DMS53 treated with DMSO at 0.1 percent for 48 hours (cell line): ENCODE data around the gene TRMT44.
"Not testable (repeated sequence)": the region's sequence is repeated elsewhere in the genome, so short reads cannot be mapped to it uniquely, and the experiment has no call there.

Source experiments
- DNase-seq: peaks from one replicate; lab custom pipeline; 2025; ENCODE audit not compliant: unreplicated experiment; lab: John Stamatoyannopoulos, UW

Gene TRMT44

DNA sequence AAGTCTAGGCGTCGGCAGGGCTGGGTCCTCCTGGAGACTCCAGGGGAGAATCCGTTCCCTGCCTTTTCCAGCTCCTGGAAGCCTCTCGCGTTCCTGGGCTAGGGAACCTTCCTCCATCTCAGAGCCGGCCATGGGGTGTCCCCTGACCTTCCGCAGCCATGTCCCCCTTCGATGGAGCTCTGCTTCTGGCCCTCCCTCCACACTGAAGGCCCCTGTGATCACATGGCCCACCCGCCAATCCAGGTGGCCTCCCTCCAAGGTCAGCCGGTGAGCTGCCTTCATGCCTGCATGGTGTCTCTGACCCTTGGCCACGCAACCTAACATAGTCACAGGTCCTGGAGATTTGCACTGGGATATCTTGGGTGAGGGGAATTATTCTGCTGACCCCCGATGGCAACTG lies 69.6 kb downstream of the TRMT44 start:
- DNase-seq = no peak

DNA sequence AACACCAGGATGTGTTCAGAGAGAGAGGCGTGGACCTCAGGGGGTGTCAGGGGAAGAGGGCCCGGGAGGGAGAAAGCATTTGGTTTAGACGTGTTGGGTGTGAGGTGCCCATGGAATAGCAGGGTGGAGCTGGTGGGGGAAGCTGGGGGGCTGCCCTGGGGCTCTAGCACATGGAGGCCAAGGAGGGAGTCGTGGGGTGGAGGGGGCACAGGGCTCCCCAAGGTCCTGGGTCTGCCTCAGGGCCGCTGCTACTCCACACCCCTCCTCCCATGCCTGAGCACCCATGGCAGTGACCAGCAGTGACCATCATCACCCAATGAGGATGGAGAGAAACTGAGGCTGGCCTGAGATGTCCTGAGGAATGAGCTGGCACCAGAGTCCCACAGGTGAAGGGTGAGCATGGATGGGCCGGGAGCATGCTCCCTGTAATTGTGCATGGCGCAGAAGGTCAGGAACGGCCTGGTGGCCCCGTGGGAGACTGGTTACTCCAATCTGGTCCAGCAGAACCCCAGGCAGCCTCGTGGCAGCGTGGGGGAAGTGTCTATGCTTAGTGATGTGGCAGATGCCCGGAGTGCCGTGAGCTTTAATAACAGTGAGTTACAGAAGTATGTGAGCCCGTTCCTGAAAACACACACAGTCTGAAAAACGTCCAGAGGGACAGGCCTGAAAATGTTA lies 70.2 kb downstream of the TRMT44 start:
- DNase-seq = no peak

DNA sequence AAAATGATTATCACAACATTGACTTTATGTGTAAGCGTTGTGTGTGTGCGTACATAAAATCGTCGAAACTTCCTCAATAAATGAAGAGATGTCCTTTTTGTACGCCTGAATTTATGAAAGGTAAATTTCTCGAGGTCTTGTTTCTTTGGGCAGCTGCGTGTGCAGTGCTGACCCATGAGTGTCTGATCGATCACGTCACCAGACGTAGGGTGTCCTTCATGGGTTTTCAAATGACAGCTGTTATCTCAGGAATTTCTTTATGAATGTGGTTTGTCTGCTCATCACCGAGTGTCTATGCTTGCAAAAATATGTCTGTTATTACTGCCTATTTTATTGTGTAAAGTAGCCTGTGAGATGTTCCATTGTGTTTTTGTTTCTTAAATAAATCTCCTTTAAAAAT lies 71.9 kb downstream of the TRMT44 start:
- no peak for DNase-seq

- DNase-seq = not testable (repeated sequence)
Observed at GRCh38 chr4:8513080-8513479, 72.5 kb downstream of the TRMT44 start.

DNA sequence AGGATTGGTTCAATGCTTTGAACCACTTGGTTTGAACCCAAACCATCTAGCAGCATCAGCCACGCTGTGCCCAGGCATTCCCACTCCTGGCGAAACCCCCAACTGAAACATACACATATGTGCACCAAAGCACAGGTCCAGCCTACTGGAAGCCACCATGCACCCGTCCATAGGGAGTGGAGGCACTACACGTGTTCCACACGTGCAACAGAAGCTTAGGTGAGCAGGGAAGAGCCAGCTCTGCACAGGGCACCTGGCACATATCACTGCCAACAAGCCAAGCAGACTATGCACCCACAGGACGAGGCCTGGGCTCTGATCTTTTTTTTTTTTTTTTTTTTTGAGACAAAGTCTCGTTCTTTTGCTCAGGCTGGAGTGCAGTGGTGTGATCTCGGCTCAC lies 73.4 kb downstream of the TRMT44 start:
- no peak for DNase-seq

DNA sequence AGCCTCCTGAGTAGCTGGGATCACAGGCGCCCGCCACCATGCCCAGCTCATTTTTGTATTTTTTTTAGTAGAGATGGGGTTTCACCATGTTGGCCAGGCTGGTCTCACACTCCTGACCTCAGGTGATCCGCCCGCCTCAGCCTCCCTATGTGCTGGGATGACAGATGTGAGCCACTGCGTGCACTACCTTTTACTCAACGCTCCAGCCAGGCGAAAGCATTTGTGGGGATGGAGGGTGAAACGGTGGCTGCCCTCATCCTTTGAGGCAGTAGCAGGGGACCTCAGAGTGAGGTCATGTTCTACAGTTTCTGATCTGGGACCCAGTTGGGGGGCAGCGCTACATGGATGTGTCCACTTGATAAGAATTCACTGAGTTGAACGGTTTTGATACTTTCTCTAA lies 73.8 kb downstream of the TRMT44 start:
- no peak for DNase-seq

DNA sequence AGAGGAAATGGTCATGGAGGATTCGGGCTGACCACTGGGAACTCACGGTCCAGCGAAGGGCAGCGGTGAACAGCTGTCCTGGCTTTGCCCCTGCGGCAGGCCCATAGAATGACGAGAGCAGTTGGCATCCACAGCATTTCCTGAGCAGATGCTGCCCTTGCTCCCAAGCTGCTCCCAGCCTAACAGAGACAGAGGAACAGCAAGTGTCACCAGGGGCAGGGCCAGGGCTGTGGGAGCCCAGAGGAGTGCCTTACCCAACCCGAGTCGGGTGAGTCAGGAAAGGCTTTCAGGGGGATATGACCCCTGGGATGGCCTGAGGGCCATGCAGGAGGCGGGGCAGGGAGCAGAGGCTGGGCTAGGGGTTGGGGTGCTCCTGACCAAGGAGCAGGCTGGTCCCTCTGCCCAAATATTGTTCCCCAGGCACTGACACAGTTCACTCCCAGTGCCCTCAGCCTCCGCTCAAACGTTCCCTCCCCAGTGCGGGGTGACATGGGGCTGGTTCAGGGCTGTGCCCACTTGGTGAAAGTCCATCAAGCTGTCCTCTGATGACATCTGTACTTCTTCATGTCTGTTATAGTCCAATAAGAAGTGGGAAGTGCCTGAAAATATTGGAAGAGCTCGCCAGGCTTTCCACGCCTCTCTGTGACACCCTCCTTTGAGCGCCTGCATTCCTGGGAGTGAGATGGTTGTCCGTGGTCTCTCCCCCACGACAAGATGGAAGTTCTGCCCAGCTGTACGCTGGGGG lies 74.9 kb downstream of the TRMT44 start:
- DNase-seq = no peak

DNA sequence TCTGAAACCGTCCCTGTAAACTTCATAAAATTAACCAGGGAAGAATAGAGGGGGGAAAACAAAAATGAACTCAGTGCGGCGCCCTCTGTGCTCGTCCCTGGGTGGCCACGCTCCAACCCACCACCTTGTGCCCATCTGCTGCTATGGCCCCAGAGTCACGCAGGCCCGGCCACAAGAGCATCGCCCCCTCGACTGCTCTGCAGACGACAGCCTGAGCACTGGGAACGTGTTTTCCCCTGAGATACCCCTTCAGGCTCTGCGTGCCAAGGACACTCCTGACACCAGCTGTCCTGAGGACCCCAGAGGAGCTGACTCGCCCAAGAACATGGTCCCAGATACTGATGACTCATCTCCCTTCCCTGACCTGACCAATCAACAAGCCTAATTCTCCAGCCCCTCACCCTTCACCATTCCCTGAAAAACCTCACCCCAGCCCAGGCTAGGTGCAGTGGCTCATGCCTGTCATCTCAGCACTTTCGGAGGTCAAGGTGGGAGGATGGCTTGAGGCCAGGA lies 75.5 kb downstream of the TRMT44 start:
- no peak for DNase-seq

- no peak for DNase-seq
Observed at GRCh38 chr4:8516996-8517550, 76.5 kb downstream of the TRMT44 start.

DNA sequence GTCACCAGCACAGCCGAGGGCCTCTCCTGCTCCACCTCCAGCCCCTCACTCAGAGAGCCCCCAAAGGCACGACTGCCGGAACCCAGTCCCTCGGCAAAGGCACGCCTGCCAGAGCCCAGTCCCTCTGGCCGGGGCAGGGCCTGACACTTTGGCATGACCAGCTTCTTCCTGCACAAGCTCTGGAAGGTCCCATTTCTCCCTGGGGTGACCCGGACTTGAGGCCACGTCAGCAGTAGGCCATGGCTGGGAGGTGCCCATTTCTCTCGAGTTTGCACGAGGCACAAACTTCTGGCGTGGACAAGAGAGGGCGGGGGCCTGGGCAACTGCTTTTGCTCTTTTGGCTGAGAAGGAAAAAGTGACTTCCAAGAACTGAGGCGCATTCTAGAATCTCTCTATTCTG lies 77.4 kb downstream of the TRMT44 start:
- DNase-seq = no peak

DNA sequence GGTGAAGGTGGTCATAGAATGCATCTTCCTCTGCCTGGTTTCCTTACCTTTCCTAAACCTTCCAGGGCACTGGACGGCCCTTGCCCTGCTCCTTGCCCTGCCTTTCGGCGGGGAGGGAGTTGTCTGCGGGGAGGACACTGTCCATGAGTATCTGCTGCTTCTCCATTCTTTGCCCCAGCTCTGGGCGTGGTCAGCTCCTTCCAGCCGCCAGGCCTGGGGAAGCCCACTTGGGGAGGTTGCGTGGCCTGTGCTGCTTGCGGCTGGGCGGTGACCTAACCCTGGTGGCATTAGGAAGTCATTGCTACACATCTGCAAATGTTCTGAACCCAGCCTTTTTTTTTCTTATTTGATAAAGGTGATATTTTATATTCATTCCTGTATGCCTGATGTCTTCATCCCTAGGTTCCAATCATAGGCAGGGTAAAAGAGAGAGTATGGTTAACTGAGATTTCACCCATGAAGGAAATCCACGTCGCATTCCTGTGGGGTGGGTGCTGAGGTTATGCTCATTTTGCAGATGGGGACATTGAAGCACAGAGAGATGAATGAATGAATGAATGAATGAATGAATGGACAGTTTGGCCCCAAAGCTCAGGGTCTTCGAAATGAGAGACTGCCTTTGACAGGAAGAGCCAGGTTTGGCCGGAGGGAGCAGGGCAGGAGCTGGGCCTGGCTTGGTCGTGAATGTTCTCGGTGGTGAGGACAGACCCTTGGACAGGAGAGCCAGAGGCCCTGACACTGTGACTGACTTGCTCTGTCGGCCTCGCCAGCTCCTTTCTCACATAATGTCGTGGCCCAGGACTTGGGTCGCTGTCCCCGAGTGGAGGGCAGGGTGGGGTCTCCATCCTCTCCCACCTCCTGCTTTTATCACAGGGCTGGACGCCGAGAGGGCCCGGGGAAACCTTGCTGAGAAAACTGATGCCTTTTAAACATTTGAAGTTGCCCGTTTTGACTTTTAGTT lies 81.9 kb downstream of the TRMT44 start:
- DNase-seq = no peak

DNA sequence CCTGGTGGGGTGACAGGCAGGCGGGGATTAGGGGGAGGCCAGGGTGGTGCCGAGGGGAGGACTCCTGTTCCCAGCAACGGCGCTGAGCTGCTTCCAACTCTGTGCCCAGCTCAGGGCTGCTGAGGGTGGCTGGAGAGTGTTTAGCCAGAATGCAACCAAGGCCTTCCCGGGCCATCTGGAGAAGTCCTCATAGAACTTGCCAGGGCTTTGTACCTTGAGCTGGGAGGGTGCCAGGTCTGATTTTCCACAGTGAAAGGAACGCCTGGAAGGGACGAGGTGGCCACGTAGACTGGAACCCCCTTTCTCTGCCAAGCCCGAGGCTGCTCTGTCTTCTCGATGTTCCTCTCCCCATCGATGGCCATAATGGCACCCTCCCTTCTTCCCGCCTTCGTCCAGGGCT lies 82.6 kb downstream of the TRMT44 start:
- DNase-seq = no peak

DNA sequence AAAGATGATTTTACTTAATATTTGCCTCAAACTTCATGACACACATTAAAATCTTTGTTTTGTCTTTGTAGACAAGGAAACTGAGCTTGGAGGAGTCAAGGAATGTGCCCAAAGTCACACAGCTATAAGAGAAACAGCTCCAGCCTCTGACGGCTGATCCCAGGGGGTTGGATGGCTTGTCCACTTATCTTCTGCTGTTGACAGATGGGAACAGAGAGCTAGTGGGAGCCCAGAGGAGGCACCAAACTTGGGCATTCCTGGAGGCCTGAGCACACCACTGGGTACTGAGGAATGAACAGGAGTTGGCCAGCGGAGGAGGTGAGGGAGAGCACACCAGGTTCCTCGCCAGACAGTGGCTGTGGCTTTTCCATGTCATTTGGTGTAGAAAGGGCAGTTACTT lies 83.2 kb downstream of the TRMT44 start:
- no peak for DNase-seq

DNA sequence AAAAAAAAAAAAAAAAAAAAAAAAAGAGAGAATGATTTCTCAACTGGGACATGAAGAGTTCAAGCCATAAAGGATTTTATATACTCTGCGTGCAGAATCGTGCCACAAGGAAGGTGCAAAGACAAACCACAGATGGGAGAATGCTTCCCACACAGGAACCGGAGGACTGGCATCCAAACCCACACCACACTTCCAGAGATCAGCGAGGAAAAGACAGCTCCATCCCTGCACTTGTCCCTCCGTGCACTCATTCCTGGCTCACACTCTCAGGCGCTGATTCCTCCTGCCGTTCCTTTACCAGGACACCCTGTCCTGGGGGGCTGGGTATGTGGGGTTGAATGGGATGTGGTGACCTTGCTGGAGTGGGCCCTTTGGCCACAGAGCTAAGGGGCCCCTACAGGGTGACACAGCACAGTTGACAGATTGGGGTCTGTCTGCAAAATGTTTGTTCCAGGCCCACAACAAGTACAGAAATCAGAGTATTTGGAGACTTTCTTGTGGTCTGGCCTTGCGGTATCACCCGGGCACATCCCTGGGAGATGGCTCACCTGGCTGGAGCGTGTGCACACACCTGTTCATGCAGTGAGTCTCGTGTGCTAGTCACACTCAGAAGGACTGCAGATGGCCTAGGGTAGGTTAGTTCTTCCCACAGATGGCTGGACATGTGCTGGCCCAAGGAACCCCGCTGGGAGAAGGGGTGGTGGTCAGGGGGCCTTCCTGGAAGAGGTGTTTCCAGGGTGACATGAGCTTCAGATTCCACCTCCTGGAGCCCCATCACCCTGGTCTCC lies 84.2 kb downstream of the TRMT44 start:
- DNase-seq = no peak

- DNase-seq = no peak
Observed at GRCh38 chr4:8525383-8526120, 85.0 kb downstream of the TRMT44 start.
